Measurements from ENCODE around the gene FAM47B.

The FAM47B gene

GRCh38 chrX:34942496-34942895, at the start of gene FAM47B:
Gene FAM47B (plus strand): TSS chrX:34942796. CDS start chrX:34942832, 36 bp downstream.
- DNase-seq = no peak

GRCh38 chrX:34893741-34894140, 48.9 kb upstream of the FAM47B start:
- no peak for DNase-seq

- DNase-seq = no peak
Observed at GRCh38 chrX:34900691-34901090, 41.9 kb upstream of the FAM47B start.

- no peak for DNase-seq
Observed at GRCh38 chrX:34901761-34902160, 40.8 kb upstream of the FAM47B start.

- DNase-seq = no peak
Observed at GRCh38 chrX:34903316-34903715, 39.3 kb upstream of the FAM47B start.

GRCh38 chrX:34909151-34909550, 33.4 kb upstream of the FAM47B start:
- DNase-seq = no peak

- DNase-seq = no peak
Observed at GRCh38 chrX:34915463-34916225, 27.0 kb upstream of the FAM47B start.

- no peak for DNase-seq
Observed at GRCh38 chrX:34917146-34917545, 25.4 kb upstream of the FAM47B start.

GRCh38 chrX:34918091-34918736, 24.4 kb upstream of the FAM47B start:
- no peak for DNase-seq

GRCh38 chrX:34918856-34919255, 23.7 kb upstream of the FAM47B start:
- no peak for DNase-seq

- DNase-seq = no peak
Observed at GRCh38 chrX:34927866-34928265, 14.7 kb upstream of the FAM47B start.

- no peak for DNase-seq
Observed at GRCh38 chrX:34943235-34943634, 639 bp downstream of the FAM47B start.

- no peak for DNase-seq
Observed at GRCh38 chrX:34956916-34957315, 14.3 kb downstream of the FAM47B start.

- no peak for DNase-seq
Observed at GRCh38 chrX:34961662-34962061, 19.1 kb downstream of the FAM47B start.

GRCh38 chrX:34972206-34972605, 29.6 kb downstream of the FAM47B start:
- DNase-seq = no peak

- DNase-seq = no peak
Observed at GRCh38 chrX:34978171-34978570, 35.6 kb downstream of the FAM47B start.

GRCh38 chrX:34987646-34988045, 45.0 kb downstream of the FAM47B start:
- no peak for DNase-seq
